GM12878 (cell line): ENCODE data around the gene NEU1. TPM values are rescaled to one million over a fixed set of nuclear protein-coding genes. Genes with fewer than 3 reads are reported as not detected.

ENCODE experiments used
- ATAC-seq: fragments of 200-7000 bp; cut with Tn5 transposase; 3 replicates; pipeline ENCODE4 v1.9.1; 2020; ENCODE audit warnings: mild to moderate bottlenecking, moderate library complexity
- BruUV-seq: library from RNA; stranded (reverse); fragments of 400-500 nt; replicated peaks from 2 replicates; lab custom pipeline; 2021; lab: Mats Ljungman, UMichigan
- CTCF ChIA-PET: fragments of 300-600 bp; sonication (Branson Sonifier 250); formaldehyde crosslinking; extraction: SDS; loops from one replicate; lab custom pipeline; 2021; ENCODE audit warnings: inconsistent platforms; lab: Yijun Ruan, JAX
- POLR2A ChIA-PET: fragments of 350-600 bp; formaldehyde crosslinking; extraction: SDS; loops from one replicate; lab custom pipeline; 2021; ENCODE audit warnings: inconsistent platforms; lab: Charles Lee
- RAD21 ChIA-PET: fragments of 300-600 bp; sonication (Branson Sonifier 250); formaldehyde crosslinking; loops from one replicate; lab custom pipeline; 2023; ENCODE audit warnings: antibody characterized with exemption; ENCODE audit not compliant: unreplicated experiment; lab: Charles Lee
- SMC1A ChIA-PET: fragments of 300-600 bp; sonication (Branson Sonifier 250); formaldehyde crosslinking; loops from one replicate; lab custom pipeline; 2023; ENCODE audit not compliant: unreplicated experiment, uncharacterized antibody; lab: Charles Lee
- DNase-seq: peaks from one replicate; pipeline ENCODE4 v3.0.0-alpha.2; 2011; ENCODE audit warnings: low read depth, low spot score
- FAIRE-seq: peaks from 3 replicates; lab custom pipeline; 2011; peaks lifted over from hg19 to GRCh38; lab: Jason Lieb, UNC
- H2AFZ ChIP-seq: 2 replicates; pipeline ENCODE4 v1.6.0; 2011; ENCODE audit warnings: low read depth, low read length, control low read depth; ENCODE audit not compliant: control insufficient read depth
- H3K27ac ChIP-seq: 2 replicates; pipeline ENCODE4 v1.5.1; 2011; ENCODE audit warnings: control low read depth; ENCODE audit not compliant: control insufficient read depth, insufficient read depth
- H3K27me3 ChIP-seq, 2 experiments: replicated peaks in 1 of 2; 2 replicates each; pipeline versions ENCODE4 v1.6.0 to v1.6.1; 2011; ENCODE audit warnings: low read length in 1 of 2; ENCODE audit not compliant: control insufficient read depth in 2 of 2, insufficient read depth in 2 of 2
- H3K36me3 ChIP-seq, 2 experiments: 2 replicates each; pipeline ENCODE4 v1.5.1; 2011; ENCODE audit warnings: low read length in 1 of 2; ENCODE audit not compliant: control insufficient read depth in 2 of 2, insufficient read depth in 2 of 2
- H3K4me1 ChIP-seq: 2 replicates; pipeline ENCODE4 v1.6.1; 2011; ENCODE audit warnings: mild to moderate bottlenecking, low read length, moderate library complexity, mixed read lengths; ENCODE audit not compliant: control insufficient read depth, insufficient read depth
- H3K4me2 ChIP-seq: 2 replicates; pipeline ENCODE4 v1.6.0; 2011; ENCODE audit warnings: control low read depth; ENCODE audit not compliant: control insufficient read depth, insufficient read depth
- H3K4me3 ChIP-seq: fragments of 200-600 bp; sonication (generic); 2 replicates; pipeline ENCODE4 v1.5.1; 2016
- H3K79me2 ChIP-seq: 2 replicates; pipeline ENCODE4 v1.6.0; 2011; ENCODE audit warnings: low read length; ENCODE audit not compliant: control insufficient read depth, insufficient read depth
- H3K9ac ChIP-seq: 2 replicates; pipeline ENCODE4 v1.8.0; 2011; ENCODE audit warnings: low read length, control low read depth, mixed read lengths; ENCODE audit not compliant: control insufficient read depth, insufficient read depth
- H3K9me3 ChIP-seq: replicated peaks from 3 replicates; pipeline ENCODE4 v1.5.1; 2011; ENCODE audit warnings: mild to moderate bottlenecking, low read length; ENCODE audit not compliant: control insufficient read depth, insufficient read depth
- H4K20me1 ChIP-seq: 2 replicates; pipeline ENCODE4 v1.6.0; 2011; ENCODE audit not compliant: control insufficient read depth, insufficient read depth
- ATF2 ChIP-seq: IDR thresholded peaks from 2 replicates; pipeline ENCODE4 v1.6.1; 2012; ENCODE audit warnings: low read length, inconsistent platforms
- MLLT1 ChIP-seq: fragments of 450-650 bp; IDR thresholded peaks from 2 replicates; pipeline ENCODE4 v1.6.1; 2016; ENCODE audit warnings: mild to moderate bottlenecking
- MXI1 ChIP-seq: fragments of 150-350 bp; IDR thresholded peaks from 2 replicates; pipeline ENCODE4 v1.6.1; 2011; ENCODE audit warnings: low read depth, mild to moderate bottlenecking, inconsistent platforms, low read length, improper control_type of control experiment
- POLR2AphosphoS2 ChIP-seq: IDR thresholded peaks from 2 replicates; pipeline ENCODE4 v1.6.1; 2011; ENCODE audit warnings: low read depth, mild to moderate bottlenecking, low read length, improper control_type of control experiment, moderate library complexity
- SMARCA5 ChIP-seq: fragments of 450-650 bp; IDR thresholded peaks from 2 replicates; pipeline ENCODE4 v1.6.1; 2017; ENCODE audit warnings: mild to moderate bottlenecking
- TCF12 ChIP-seq: IDR thresholded peaks from 2 replicates; pipeline ENCODE4 v1.6.1; 2011; ENCODE audit warnings: low read depth, mild to moderate bottlenecking, low read length
- ZNF687 ChIP-seq: fragments of 450-650 bp; IDR thresholded peaks from 2 replicates; pipeline ENCODE4 v1.6.1; 2017; ENCODE audit warnings: mild to moderate bottlenecking, moderate library complexity
- WGBS: methylation state at CpG from one replicate; pipeline ENCODE4 v1.1.6; 2016; ENCODE audit warnings: low lambda C conversion rate; ENCODE audit not compliant: insufficient replicate concordance, insufficient coverage; ENCODE audit errors: missing lambda C conversion rate; 5-methylcytosine and 5-hydroxymethylcytosine counted together
- in situ Hi-C: fragments of 300-500 bp; cut with MboI; formaldehyde crosslinking; loops from 9 replicates; pipeline ENCODE4 v1.14.3; 2018; ENCODE audit warnings: mixed read lengths
- intact Hi-C: fragments of 100-400 bp; cut with micrococcal nuclease; formaldehyde crosslinking; loops from one replicate; pipeline ENCODE4 v1.14.2; 2022; ENCODE audit not compliant: unreplicated experiment
- polyA plus RNA-seq, 11 experiments: library from polyadenylated mRNA; depleted of rRNA in 4 of 11; unstranded in 6 of 11; stranded (reverse) in 5 of 11; fragments of >200 nt; fragmentation: Nextera tagmentation in 4 of 11; fragmentation: Illumina TruSeq in 1 of 11; extraction: Ambion mirVana in 4 of 11; extraction: Trizol in 1 of 11; gene quantifications; 1 replicate in 1 of 11; 2 replicates in 10 of 11; pipeline versions ENCODE4 v1.2.1 to v1.2.3, GENCODE V29; 2011 to 2016; ENCODE audit warnings: inconsistent platforms in 2 of 11, missing spikeins in 2 of 11, low read depth in 1 of 11
- total RNA-seq, 4 experiments: library from RNA; depleted of rRNA in 3 of 4; stranded (reverse); fragments of >200 nt in 3 of 4; fragmentation: Illumina TruSeq in 1 of 4; extraction: Trizol in 1 of 4; gene quantifications; 2 replicates each; pipeline versions ENCODE4 v1.2.1 to v1.2.3, GENCODE V29; 2013 to 2021

Gene NEU1
- total and polyA plus RNA-seq, 10 of the 15 experiments (the other 5 are each of a cell fraction or from before 2014, with no cell fraction given), result 7.2 to 26.9 (median 21.6) TPM

- Histone ChIP-seq H4K20me1 (no peaks in the 10 kb centered on the region), H2AFZ (no peak overlapping the region)
Observed at GRCh38 chr6:31900917-31901414, 38.3 kb upstream of the NEU1 start.

GRCh38 chr6:31899882-31900722, 37.5 kb upstream of the NEU1 start:
- no peak overlapping the region for H3K4me3 ChIP-seq
- intact Hi-C loops (loop anchor here (10.0 kb wide), 1 partner anchor 355 kb away; the partner anchor contains the start of genes ATP6V1G2, DDX39B and NFKBIL1), in situ Hi-C loops (no loop called here)
- no peaks in the 10 kb centered on the region for H3K27me3 ChIP-seq
- WGBS, result 93% methylated on average over 41 of the region's 49 CpGs
- no peak for ATAC-seq
- H3K36me3 ChIP-seq, result peaks cover 0 to 2% of the 10 kb centered on the region in 2 experiments; a peak in 2 of 4 replicates
- H3K4me2 ChIP-seq, result no peak overlapping the region
- CTCF ChIA-PET, result no interaction called here
- no peak for DNase-seq
- SMC1A ChIA-PET, result interaction anchor here (0.6 kb wide), 1 partner anchor 251 kb away, joined by 3 read pairs; no protein-coding TSS in a partner anchor
- no peaks in the 10 kb centered on the region for H4K20me1 ChIP-seq
- H3K4me1 ChIP-seq, result peaks cover 18% of the 10 kb centered on the region
- H3K9ac ChIP-seq, result no peak overlapping the region
- no TSS peak for BruUV-seq
- POLR2A ChIA-PET, result no interaction called here
- no peaks in the 10 kb centered on the region for H3K9me3 ChIP-seq
- H3K79me2 ChIP-seq, result peaks cover 12% of the 10 kb centered on the region
- H3K27ac ChIP-seq, result no peak overlapping the region
- RAD21 ChIA-PET, result no interaction called here
- no peak for FAIRE-seq
- H2AFZ ChIP-seq, result no peak overlapping the region
- no peak for TF ChIP-seq ZNF687
- TF ChIP-seq ATF2, result no peak
- TF ChIP-seq MXI1, result no peak
- peak; percentile 40; the same call in 1 of the 2 replicates for TF ChIP-seq MLLT1

More at GRCh38 chr6:31900917-31901414, 38.3 kb upstream of the NEU1 start:
- RAD21 ChIA-PET, result interaction anchor here (0.6 kb wide), 1 partner anchor 240 kb away, joined by 3 read pairs; the partner anchor contains the start of gene C6orf47
- no peaks in the 10 kb centered on the region; a peak in 1 of 4 replicates for H3K36me3 ChIP-seq
- no peaks in the 10 kb centered on the region for H3K27me3 ChIP-seq
- in situ Hi-C loops, result no loop called here
- H3K4me2 ChIP-seq, result peak overlapping the region; percentile 81
- 86% methylated on average over 29 of the region's 29 CpGs for WGBS
- H3K79me2 ChIP-seq, result peaks cover 12% of the 10 kb centered on the region
- no peak for DNase-seq
- H3K27ac ChIP-seq, result no peak overlapping the region
- POLR2A ChIA-PET, result interaction anchor here (1.9 kb wide), 1 partner anchor 71 kb away, joined by 5 read pairs; the partner anchor contains the start of gene DXO
- H3K9ac ChIP-seq, result no peak overlapping the region
- BruUV-seq, result no TSS peak
- no peak for ATAC-seq
- TF ChIP-seq POLR2AphosphoS2, result 0 out of 2 replicates have a peak, but pooled peaks have one; percentile 17
- TF ChIP-seq TCF12, result no peak
- 0 out of 2 replicates have a peak, but pooled peaks have one; percentile 16 for TF ChIP-seq SMARCA5
- TF ChIP-seq, all 136 proteins: peak for 2
- peaks cover 18% of the 10 kb centered on the region for H3K4me1 ChIP-seq
- CTCF ChIA-PET, result no interaction called here
- SMC1A ChIA-PET, result interaction anchor here (0.6 kb wide), 1 partner anchor 252 kb away, joined by 3 read pairs; no protein-coding TSS in a partner anchor
- H3K4me3 ChIP-seq, result peak overlapping the region; percentile 89; the same call in 1 of the 2 replicates
- intact Hi-C loops, result loop anchor here (10.0 kb wide), 1 partner anchor 356 kb away; the partner anchor contains the start of genes ATP6V1G2, DDX39B and NFKBIL1
- no peaks in the 10 kb centered on the region for H3K9me3 ChIP-seq
- FAIRE-seq, result no peak
